Fibroblast of mammary gland (primary cell): ENCODE measurements around the gene ACTMAP.
"Not testable (repeated sequence)": the region's sequence is repeated elsewhere in the genome, so short reads cannot be mapped to it uniquely, and the experiment has no call there.

ENCODE experiments used
- DNase-seq: peaks from one replicate; pipeline ENCODE4 v3.0.0-alpha.2; 2010; ENCODE audit warnings: low read depth
- H3K4me3 ChIP-seq: 2 replicates; pipeline ENCODE4 v1.5.1; 2011; ENCODE audit warnings: low read depth, mild to moderate bottlenecking, low read length, moderate library complexity; ENCODE audit not compliant: control insufficient read depth
- CTCF ChIP-seq: conservative IDR thresholded peaks from 2 replicates; pipeline ENCODE4 v1.5.1; 2011; ENCODE audit warnings: low read depth, low read length, inconsistent platforms; ENCODE audit not compliant: control insufficient read depth, insufficient read depth

ACTMAP gene

DNA sequence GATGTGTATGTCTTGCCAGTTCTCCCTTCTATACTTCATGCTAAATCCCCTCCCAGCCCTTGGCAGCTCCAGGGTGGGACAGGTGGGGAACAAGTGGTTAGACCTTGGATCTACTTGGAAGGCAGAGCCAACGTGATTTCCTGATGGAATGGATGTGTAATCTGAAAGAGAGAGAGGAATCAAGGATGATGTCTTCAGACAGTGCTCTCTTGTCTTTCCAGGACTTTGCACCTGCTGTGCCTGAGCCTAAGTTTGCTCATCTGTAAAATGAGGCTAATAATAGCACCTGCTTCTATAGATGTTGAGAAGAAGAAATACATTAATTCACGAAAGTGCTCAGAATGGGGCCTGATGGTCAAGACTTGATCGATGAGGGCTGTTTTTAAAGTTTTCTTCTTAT lies 41.7 kb upstream of the ACTMAP start:
- H3K4me3 ChIP-seq: no peak overlapping the region
- TF ChIP-seq CTCF: no peak
- no peak for DNase-seq

DNA sequence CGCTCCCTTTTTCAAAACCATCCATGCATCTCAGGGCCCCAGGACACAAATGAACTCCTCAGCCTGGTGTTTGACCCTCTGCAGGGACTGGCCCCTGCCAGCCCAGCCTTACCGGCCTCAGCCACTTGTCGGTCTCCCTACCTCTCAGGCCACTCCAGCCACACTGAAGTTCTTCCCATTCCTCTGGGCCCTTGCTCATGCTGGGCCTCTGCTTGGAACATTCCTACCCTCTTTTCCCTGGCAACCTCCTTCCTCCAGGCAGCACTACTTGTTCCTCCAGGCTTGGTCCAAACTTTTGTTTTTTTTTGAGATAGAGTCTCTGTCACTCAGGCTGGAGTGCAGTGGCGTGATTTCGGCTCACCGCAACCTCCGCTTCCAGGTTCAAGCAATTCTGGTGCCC lies 41.1 kb upstream of the ACTMAP start:
- no peak overlapping the region for H3K4me3 ChIP-seq
- TF ChIP-seq CTCF: no peak
- DNase-seq: no peak

DNA sequence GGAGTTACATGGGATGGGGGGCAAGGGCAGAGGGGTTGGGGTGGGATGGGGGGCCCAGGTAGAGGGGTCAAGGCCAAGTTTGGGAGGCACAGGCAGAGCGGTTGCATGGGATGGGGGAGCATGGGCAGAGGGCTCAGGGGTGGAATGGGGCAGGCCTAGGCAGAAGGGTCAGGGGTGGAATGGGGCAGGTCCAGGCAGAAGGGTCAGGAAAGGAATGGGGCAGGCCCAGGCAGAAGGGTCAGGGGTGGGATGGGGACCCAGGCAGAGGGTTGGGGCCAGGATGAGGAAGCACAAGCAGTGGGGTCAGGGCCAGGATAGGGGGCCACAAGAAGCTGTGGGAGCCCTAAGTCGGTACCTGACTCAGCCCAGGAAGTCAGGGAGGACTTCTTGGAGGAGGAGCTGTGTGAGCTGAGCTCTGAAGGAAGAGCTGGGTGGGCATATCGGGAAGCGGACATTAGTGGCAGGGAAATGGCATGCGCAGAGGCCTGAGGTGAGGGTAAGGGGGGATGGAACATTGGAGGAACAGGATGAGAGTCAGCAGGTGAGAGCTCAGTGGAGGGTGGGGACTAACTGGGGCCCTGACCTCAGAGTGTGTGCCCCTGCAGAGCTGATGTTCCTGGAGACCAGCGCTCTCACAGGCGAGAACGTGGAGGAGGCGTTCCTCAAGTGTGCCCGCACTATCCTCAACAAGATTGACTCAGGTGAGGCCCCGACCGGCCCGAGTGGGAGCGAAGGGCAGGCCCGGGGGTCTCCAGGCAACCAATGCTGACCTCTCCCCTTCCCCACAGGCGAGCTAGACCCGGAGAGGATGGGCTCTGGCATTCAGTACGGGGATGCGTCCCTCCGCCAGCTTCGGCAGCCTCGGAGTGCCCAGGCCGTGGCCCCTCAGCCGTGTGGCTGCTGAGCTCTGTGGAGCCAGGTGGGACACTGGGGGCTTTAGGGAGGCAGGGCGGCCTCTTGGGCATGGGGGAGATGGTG lies 36.1 kb upstream of the ACTMAP start:
- no peak for TF ChIP-seq CTCF
- no peak overlapping the region for H3K4me3 ChIP-seq
- DNase-seq: no peak

DNA sequence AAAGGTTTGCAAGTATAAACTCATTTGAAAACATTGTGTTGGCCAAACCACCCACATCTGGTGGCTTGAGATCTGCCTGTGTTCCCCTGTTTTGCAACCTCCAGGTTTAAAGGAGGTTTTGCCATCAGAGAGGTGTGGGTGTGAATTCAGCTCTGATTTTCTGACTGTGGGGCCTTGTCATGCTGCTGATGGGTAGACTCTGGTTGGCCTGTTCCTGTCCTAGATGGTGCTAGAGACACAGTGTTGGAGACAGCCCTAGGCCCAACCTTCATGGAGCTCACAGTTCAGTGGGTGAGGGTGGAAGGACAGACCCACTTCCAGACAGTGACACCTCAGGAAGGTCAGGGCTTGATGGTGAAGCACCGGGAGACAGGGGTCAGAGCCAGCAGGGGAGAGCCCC lies 35.2 kb upstream of the ACTMAP start:
- no peak for DNase-seq
- no peak overlapping the region for H3K4me3 ChIP-seq
- TF ChIP-seq CTCF: no peak

GRCh38 chr19:40784146-40784545 lies 33.9 kb upstream of the ACTMAP start:
- DNase-seq, H3K4me3 ChIP-seq: not testable (repeated sequence)

DNA sequence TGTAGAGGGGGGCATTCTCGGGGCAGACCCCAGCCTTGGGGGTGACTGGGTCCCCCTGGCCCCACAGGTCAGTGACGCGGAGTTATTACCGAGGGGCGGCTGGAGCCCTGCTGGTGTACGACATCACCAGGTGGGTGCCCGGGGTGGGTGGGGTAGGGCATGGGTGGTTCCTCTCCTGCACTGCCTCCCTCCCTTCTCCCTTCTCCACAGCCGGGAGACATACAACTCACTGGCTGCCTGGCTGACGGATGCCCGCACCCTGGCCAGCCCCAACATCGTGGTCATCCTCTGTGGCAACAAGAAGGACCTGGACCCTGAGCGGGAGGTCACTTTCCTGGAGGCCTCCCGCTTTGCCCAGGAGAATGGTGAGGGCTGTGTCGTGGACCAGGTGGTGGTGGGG lies 33.4 kb upstream of the ACTMAP start:
- H3K4me3 ChIP-seq: no peak overlapping the region
- DNase-seq: no peak
- no peak for TF ChIP-seq CTCF

DNA sequence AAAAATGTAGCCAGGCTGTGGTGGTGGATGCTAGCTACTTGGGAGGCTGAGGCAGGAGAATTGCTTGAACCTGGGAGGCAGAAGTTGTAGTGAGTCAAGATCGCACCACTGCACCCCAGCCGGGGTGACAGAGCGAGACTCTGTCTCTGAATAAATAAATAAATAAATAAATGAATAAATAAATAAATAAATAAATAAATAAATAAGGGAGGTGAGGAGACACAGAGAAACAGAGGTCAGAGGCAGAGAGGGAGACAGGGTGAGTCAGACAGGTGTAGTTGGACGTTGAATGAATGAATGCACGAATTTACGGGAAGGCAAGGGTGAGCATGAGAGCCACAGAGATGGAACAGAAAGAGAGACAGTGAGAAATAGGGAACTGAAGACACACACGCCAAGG lies 30.9 kb upstream of the ACTMAP start:
- no peak overlapping the region for H3K4me3 ChIP-seq
- TF ChIP-seq CTCF: no peak
- DNase-seq: no peak
